Measurements from ENCODE around the gene APOO. TPM values are rescaled to one million over a fixed set of nuclear protein-coding genes. Genes with fewer than 3 reads are reported as not detected.

The APOO gene
- total RNA-seq, 1 experiment from 2014 or later, result 34.5 TPM

- no peak for TF ChIP-seq RAD21 (IDR thresholded peaks at IDR 0.05; ENCODE audit: low read depth)
- TF ChIP-seq SP1 (IDR thresholded peaks at IDR 0.05; ENCODE audit: low read depth), result no peak
- TF ChIP-seq CEBPB (IDR thresholded peaks at IDR 0.05; ENCODE audit: low read depth), result no peak
- TF ChIP-seq JUND (IDR thresholded peaks at IDR 0.05), result no peak
- no peak for TF ChIP-seq POLR2A (IDR thresholded peaks at IDR 0.05; ENCODE audit: borderline replicate concordance, extremely low read depth, insufficient read depth, insufficient read length)
Observed at GRCh38 chrX:23935106-23935505, 27.4 kb upstream of the APOO start (continued).

DNA sequence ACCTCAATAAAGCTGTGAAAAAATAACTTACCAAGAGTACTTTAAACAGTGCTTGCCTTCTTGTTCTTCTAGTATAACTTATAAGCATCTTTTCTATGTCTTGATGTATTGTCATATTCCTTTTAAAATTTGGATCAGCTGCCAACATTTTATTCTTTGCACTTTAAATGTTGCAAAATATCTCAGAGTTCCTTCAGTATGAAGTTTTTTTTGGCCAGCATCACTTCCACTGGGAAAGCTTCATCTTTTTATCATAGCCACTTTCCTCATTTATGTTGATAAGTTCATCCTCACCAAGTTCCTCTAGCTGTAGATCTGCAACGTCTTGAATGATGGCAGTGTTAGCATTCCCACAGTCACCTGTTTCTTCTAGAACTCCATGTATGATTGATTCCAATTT, 24.3 kb upstream of the APOO start:
- ChIA-PET CTCF (no interaction called here), RAD21 (ENCODE audit: low non-redundant PET in 1 of 2, low total read pairs in 2 of 2, uncharacterized antibody in 2 of 2, unreplicated experiment in 2 of 2) (no interaction called here), POLR2A (no interaction called here)
- no TSS peak for BruUV-seq (replicated peaks)
- intact Hi-C loops (cut with micrococcal nuclease), result no loop called here
- Histone ChIP-seq H3K4me3 (replicated peaks in 1 of 2; ENCODE audit: low read depth in 1 of 2, low read length in 2 of 2) (no peak overlapping the region), H3K79me2 (ENCODE audit: insufficient read depth, low read length) (no peaks in the 10 kb centered on the region), H3K9me3 (ENCODE audit: control insufficient read depth in 1 of 2, insufficient read depth in 1 of 2, low read depth in 1 of 2, low read length in 2 of 2) (no peaks in the 10 kb centered on the region), H3K4me2 (ENCODE audit: low read length) (no peak overlapping the region), H3K9me2 (ENCODE audit: insufficient read depth) (no peaks in the 10 kb centered on the region), H4K20me1 (ENCODE audit: insufficient read depth) (no peaks in the 10 kb centered on the region), H3K4me1 (ENCODE audit: control insufficient read depth in 1 of 2, insufficient read depth in 2 of 2, low read length in 2 of 2) (no peaks in the 10 kb centered on the region), H3K27me3 (ENCODE audit: insufficient read depth, low read length) (no peaks in the 10 kb centered on the region), H2AFZ (ENCODE audit: low read depth, low read length, poor library complexity, severe bottlenecking) (no peak overlapping the region), H3K9ac (ENCODE audit: low read length) (no peak overlapping the region), H3K27ac (ENCODE audit: low read depth, low read length) (no peak overlapping the region), H3K36me3 (ENCODE audit: control insufficient read depth in 1 of 2, insufficient read depth in 2 of 2, low read length in 2 of 2) (no peaks in the 10 kb centered on the region)
- no peak for TF ChIP-seq CBX3 (IDR thresholded peaks at IDR 0.05; ENCODE audit: low read depth)
- TF ChIP-seq, protein P1, sequence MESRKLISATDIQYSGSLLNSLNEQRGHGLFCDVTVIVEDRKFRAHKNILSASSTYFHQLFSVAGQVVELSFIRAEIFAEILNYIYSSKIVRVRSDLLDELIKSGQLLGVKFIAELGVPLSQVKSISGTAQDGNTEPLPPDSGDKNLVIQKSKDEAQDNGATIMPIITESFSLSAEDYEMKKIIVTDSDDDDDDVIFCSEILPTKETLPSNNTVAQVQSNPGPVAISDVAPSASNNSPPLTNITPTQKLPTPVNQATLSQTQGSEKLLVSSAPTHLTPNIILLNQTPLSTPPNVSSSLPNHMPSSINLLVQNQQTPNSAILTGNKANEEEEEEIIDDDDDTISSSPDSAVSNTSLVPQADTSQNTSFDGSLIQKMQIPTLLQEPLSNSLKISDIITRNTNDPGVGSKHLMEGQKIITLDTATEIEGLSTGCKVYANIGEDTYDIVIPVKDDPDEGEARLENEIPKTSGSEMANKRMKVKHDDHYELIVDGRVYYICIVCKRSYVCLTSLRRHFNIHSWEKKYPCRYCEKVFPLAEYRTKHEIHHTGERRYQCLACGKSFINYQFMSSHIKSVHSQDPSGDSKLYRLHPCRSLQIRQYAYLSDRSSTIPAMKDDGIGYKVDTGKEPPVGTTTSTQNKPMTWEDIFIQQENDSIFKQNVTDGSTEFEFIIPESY (IDR thresholded peaks at IDR 0.05; ENCODE audit: extremely low read depth, insufficient replicate concordance, low read length), result no peak
- no peak for TF ChIP-seq ATF3 (IDR thresholded peaks at IDR 0.05)
- no peak for TF ChIP-seq SIN3A (IDR thresholded peaks at IDR 0.05; ENCODE audit: low read depth)
- TF ChIP-seq, protein P2, sequence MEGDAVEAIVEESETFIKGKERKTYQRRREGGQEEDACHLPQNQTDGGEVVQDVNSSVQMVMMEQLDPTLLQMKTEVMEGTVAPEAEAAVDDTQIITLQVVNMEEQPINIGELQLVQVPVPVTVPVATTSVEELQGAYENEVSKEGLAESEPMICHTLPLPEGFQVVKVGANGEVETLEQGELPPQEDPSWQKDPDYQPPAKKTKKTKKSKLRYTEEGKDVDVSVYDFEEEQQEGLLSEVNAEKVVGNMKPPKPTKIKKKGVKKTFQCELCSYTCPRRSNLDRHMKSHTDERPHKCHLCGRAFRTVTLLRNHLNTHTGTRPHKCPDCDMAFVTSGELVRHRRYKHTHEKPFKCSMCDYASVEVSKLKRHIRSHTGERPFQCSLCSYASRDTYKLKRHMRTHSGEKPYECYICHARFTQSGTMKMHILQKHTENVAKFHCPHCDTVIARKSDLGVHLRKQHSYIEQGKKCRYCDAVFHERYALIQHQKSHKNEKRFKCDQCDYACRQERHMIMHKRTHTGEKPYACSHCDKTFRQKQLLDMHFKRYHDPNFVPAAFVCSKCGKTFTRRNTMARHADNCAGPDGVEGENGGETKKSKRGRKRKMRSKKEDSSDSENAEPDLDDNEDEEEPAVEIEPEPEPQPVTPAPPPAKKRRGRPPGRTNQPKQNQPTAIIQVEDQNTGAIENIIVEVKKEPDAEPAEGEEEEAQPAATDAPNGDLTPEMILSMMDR (IDR thresholded peaks at IDR 0.05 in 2 of 3, conservative IDR thresholded peaks at IDR 0.05 in 1 of 3; ENCODE audit: borderline replicate concordance in 1 of 3, insufficient read depth in 1 of 3, low read depth in 2 of 3, low read length in 2 of 3), result no peak
- no peak for TF ChIP-seq ZNF274 (IDR thresholded peaks at IDR 0.05; ENCODE audit: low read depth, low read length)
- DNase-seq (ENCODE audit: low read depth, low spot score) (no peak), ATAC-seq (no peak)

All from HCT116 (cell line).